ENCODE results near the gene ERICH2.

The ERICH2 gene

DNA sequence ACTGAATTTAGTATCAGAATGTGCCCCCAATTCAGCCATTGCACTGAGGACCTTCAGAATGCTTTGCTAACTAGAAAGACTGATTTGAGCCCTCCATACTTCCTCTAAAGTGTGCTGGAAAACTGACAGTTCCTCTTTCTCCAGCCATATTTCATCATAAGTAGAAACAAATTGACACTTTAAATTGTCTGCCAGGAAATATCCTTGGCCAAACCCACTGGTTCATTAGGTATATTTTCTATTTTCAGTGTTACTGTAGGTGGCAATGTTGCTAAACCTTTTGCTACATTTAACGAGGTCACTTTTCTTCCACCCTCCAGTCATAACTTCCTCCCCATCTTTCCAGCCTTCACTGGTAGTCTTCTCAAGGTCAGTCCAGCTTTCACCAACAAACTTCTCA lies 33.5 kb upstream of the ERICH2 start:
- TF ChIP-seq, protein P1, sequence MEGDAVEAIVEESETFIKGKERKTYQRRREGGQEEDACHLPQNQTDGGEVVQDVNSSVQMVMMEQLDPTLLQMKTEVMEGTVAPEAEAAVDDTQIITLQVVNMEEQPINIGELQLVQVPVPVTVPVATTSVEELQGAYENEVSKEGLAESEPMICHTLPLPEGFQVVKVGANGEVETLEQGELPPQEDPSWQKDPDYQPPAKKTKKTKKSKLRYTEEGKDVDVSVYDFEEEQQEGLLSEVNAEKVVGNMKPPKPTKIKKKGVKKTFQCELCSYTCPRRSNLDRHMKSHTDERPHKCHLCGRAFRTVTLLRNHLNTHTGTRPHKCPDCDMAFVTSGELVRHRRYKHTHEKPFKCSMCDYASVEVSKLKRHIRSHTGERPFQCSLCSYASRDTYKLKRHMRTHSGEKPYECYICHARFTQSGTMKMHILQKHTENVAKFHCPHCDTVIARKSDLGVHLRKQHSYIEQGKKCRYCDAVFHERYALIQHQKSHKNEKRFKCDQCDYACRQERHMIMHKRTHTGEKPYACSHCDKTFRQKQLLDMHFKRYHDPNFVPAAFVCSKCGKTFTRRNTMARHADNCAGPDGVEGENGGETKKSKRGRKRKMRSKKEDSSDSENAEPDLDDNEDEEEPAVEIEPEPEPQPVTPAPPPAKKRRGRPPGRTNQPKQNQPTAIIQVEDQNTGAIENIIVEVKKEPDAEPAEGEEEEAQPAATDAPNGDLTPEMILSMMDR (IDR thresholded peaks at IDR 0.05; ENCODE audit: low read depth, low read length, missing control alignments): no peak
- in situ Hi-C loops (cut with HindIII; ENCODE audit: low sequenced_read_pairs): loop anchor here (10.0 kb wide), 1 partner anchor 48 kb away; no protein-coding TSS in a partner anchor

DNA sequence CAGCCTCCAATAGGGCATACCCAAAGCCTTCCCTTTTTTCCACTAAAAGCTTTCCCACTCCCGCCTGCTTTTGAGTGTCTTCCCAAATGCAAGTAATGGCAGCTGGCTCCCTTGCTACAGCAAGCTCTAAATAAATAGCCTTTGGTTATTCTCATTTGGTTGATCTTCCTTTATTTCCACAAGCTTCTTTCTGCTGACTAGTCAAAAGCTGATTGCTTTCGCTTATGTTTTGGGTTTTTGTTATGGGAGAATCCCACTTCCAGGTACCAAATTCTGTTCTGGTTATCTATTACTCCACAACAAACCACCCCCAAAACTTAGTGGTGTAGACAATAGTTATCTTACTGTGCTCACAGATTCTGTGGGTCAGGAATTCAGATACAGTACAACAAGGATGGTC lies 32.8 kb upstream of the ERICH2 start:
- in situ Hi-C loops (cut with HindIII; ENCODE audit: low sequenced_read_pairs): loop anchor here (10.0 kb wide), 1 partner anchor 47 kb away; no protein-coding TSS in a partner anchor
- DNase-seq (ENCODE audit: low read depth): no peak
- H3K4me3 ChIP-seq (ENCODE audit: low read depth, low read length): no peak overlapping the region
- TF ChIP-seq, protein P1 (IDR thresholded peaks at IDR 0.05; ENCODE audit: low read depth, low read length, missing control alignments): no peak

More for the DNA sequence above, 33.5 kb upstream of the ERICH2 start:
- H3K4me3 ChIP-seq (ENCODE audit: low read depth, low read length): no peak overlapping the region
- no peak for DNase-seq (ENCODE audit: low read depth)

DNA sequence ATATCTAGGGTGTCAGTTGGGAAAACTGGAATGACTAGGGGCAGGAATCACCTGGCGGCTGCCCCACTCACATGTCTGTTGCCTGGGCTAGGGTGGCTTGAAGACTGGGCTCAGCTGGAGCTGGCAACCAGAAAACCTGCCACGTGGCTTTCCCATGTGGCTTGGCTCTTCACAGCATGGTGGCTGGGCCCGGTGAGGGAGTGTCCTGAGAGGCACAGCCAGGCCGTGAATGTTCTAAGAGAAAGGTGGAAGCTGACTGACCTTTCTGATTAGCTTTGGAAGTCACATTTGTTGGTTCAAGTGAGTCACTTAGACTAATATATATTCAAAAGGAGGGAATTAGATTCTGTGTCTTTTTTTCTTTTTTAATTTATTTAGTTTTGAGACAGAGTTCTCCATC lies 32.4 kb upstream of the ERICH2 start:
- in situ Hi-C loops (cut with HindIII; ENCODE audit: low sequenced_read_pairs): loop anchor here (10.0 kb wide), 1 partner anchor 47 kb away; no protein-coding TSS in a partner anchor
- H3K4me3 ChIP-seq (ENCODE audit: low read depth, low read length): no peak overlapping the region
- TF ChIP-seq, protein P1 (IDR thresholded peaks at IDR 0.05; ENCODE audit: low read depth, low read length, missing control alignments): no peak
- DNase-seq (ENCODE audit: low read depth): no peak

DNA sequence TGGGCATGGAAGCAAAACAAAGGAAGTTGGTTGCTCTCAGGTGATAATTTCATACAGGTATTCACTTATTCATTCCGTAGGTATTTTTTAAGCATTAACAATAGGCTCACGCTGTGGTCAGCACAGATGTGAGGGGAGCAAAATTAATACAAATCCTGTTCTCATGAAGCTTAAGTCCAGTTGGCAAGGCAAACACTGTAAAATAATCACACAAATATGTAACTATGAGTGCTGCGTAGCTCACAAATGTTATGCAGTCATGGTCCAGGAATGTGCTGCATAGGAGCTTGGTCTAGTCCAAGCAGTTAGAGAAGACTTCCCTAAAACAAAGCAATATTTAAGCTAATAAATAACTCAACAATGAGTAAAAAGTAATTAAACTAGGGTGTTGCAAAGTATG lies 31.1 kb upstream of the ERICH2 start:
- DNase-seq (ENCODE audit: low read depth): peak; percentile 85
- in situ Hi-C loops (cut with HindIII; ENCODE audit: low sequenced_read_pairs): loop anchor here (10.0 kb wide), 1 partner anchor 46 kb away; no protein-coding TSS in a partner anchor
- TF ChIP-seq, protein P1 (IDR thresholded peaks at IDR 0.05; ENCODE audit: low read depth, low read length, missing control alignments): no peak
- H3K4me3 ChIP-seq (ENCODE audit: low read depth, low read length): no peak overlapping the region

DNA sequence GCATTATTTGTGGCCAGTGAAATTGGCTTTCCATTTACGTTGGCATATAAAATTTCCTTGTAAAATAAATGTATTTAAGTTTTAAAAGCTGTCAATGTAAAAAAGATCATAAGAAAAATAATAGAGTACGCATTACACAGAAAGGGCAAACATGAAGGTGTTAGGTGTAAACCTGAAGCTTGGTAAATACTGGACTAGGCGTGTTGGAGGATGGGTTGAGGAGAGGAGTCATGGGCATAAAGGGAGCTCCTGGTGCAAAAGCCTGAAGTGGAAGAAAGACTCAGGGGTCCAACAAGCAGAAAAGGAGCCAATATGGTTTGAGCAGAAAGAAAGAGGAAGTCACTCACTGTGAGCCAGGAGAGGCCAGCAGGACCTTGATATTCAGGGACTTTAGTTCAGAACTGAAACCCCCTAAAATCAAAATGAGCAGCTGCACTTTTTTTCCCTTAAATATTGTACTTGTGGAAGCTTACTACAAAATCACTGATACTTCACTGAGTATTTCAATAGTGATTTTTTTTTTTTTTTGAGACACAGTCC lies 30.6 kb upstream of the ERICH2 start:
- H3K4me3 ChIP-seq (ENCODE audit: low read depth, low read length): no peak overlapping the region
- in situ Hi-C loops (cut with HindIII; ENCODE audit: low sequenced_read_pairs): loop anchor here (10.0 kb wide), 1 partner anchor 45 kb away; no protein-coding TSS in a partner anchor
- TF ChIP-seq, protein P1 (IDR thresholded peaks at IDR 0.05; ENCODE audit: low read depth, low read length, missing control alignments): no peak
- DNase-seq (ENCODE audit: low read depth): no peak

DNA sequence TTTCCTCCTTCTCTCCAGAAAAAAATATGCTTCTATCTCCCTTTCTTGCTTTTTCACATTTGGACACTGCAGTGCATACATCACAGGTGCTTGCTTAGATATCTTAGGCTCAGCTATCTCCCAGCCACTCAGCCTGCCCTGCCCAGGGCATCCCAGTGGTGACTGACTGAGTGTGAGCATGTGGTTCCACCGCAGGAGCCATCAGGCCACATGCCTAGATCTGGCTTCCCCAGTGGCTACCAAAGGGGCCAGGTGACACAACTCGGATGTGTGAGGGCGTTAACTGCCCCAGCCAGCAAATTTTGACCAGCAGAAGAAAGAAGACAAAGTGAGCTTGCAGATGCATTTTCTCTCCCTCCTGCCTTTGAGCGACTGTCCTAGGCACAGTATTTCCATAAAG lies 29.5 kb upstream of the ERICH2 start:
- no peak for DNase-seq (ENCODE audit: low read depth)
- TF ChIP-seq, protein P1 (IDR thresholded peaks at IDR 0.05; ENCODE audit: low read depth, low read length, missing control alignments): no peak
- in situ Hi-C loops (cut with HindIII; ENCODE audit: low sequenced_read_pairs): no loop called here
- H3K4me3 ChIP-seq (ENCODE audit: low read depth, low read length): no peak overlapping the region
